HG03442 (cell line): ENCODE results near the gene GNAZ.
"Not testable (repeated sequence)": the region's sequence is repeated elsewhere in the genome, so short reads cannot be mapped to it uniquely, and the experiment has no call there.

Source experiments
- ATAC-seq: cut with Tn5 transposase; IDR thresholded peaks from one replicate; pipeline ENCODE4 v1.9.1; 2021; ENCODE audit warnings: mild to moderate bottlenecking, moderate library complexity; ENCODE audit not compliant: unreplicated experiment

Gene GNAZ

GRCh38 chr22:23070418-23071229, at the start of gene GNAZ:
Gene GNAZ, plus strand, starts transcription at chr22:23070519. Its CDS starts 25,177 bp downstream, at chr22:23095696.
- ATAC-seq = no peak

DNA sequence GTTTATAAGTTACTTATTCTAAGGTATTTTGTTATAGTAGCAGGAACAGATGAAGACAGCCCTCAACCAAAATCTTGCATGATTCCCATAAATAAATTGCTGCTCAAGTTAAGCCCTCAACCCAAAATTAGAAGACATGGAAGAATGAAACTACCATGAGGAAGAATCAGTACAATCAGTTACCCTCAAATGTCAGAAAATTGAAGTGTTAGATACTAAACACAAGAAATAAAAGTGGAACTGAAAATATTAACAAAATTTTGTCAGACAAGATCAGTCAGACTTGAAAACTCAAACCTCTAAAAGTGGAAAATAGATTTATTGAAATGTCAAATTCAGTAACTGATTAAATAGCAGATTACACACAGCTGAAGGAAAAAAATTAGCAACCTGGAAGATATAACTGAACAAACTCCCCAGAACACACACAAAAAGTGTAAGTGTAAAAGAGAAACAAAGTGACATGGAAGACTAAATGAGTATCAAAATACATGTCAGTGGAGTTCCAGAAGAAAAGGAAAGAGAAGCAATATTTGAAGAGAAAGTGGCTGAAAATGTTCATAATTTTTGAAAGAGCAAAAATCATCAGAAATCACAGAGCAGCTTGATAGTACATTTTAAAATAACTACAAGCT, 49.5 kb upstream of the GNAZ start:
- no peak for ATAC-seq

DNA sequence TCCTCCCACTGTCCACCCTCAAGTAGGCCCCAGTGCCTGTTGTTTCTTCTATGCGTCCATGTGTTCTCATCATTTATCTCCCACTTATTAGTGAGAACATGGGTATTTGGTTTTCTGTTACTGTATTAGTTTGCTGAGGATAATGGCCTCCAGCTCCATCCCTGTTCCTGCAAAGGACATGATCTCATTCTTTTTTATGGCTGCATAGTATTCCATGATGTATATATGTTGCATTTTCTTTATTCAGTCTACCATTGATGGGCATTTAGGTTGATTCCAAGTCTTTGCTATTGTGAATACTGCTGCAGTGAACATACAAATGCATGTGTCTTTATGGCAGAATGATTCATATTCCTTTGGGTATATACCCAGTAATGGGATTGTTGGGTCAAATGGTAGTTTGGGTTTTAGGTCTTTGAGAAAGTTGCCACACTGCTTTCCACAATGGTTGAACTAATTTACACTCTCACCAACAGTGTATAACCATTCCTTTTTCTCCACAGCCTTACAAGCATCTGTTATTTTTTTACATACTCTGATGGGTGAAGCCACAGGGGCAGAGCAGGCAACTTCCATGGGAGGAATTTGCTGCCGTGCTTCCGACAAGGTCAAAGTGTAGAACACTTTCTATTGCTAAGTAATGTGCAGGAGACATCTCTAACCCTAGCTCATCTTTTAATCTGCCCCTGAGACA, 48.5 kb upstream of the GNAZ start:
- not testable (repeated sequence) for ATAC-seq

DNA sequence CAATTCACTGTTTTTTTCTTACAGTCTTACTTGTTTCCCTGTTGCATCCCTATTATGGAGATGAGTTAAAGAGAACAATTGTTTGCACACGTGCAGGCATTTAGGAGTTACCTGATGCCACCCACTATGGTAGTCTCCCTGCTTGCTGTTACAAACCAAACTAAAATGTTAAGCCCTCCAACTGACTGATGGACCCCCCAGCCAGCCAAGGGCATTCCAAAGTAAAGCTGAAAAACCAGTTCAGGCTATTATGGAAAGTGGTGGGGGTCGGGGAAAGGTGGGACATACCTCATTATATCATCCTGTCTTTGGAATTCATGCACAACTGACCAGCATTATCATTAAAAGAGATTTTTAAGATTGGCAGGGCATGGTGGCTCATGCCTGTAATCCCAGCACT, 47.0 kb upstream of the GNAZ start:
- ATAC-seq = no peak

DNA sequence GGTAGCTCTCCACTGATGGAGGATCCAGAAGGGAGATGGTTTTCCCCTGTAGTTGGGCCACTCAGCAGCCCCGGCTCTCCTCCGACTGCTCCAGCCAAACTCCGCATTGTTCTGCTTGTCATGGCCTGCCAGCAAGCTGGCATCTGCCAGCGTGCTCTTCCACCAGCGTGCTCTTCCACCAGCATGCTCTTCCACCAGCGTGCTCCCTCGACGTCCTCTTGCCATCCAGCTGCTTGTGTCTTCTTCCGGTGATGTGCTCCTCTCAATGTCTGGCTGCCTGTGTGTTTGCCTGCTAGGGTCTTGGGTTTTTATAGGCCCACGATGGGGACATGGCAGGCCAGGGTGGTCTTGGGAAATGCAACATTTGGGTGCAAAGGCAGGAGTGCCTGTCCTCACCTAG, 43.5 kb upstream of the GNAZ start:
- no peak for ATAC-seq

GRCh38 chr22:23027849-23028248, 42.5 kb upstream of the GNAZ start:
- not testable (repeated sequence) for ATAC-seq

- no peak for ATAC-seq
Measured at GRCh38 chr22:23029521-23030228, 40.6 kb upstream of the GNAZ start.

GRCh38 chr22:23031381-23031780, 38.9 kb upstream of the GNAZ start:
- ATAC-seq = no peak

DNA sequence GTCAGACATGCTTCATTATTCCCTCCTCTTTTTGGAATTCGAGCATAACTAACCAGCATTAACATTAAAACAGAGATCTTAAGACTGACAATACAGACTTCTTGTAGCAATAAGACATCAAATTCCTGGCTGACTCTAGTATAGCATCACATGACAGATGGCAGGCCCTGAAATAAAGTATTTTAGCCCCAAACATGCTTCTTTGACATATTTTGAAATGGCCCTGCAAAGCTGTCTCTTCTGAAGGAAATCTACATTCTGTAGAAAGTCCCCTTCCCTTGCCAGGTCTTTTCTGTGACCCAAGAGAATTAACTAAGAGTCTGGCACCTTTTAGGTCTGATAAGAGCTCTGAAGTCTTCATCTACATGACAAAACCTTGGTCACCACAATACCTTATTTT, 38.5 kb upstream of the GNAZ start:
- no peak for ATAC-seq

- no peak for ATAC-seq
Measured at GRCh38 chr22:23032658-23033057, 37.7 kb upstream of the GNAZ start.

DNA sequence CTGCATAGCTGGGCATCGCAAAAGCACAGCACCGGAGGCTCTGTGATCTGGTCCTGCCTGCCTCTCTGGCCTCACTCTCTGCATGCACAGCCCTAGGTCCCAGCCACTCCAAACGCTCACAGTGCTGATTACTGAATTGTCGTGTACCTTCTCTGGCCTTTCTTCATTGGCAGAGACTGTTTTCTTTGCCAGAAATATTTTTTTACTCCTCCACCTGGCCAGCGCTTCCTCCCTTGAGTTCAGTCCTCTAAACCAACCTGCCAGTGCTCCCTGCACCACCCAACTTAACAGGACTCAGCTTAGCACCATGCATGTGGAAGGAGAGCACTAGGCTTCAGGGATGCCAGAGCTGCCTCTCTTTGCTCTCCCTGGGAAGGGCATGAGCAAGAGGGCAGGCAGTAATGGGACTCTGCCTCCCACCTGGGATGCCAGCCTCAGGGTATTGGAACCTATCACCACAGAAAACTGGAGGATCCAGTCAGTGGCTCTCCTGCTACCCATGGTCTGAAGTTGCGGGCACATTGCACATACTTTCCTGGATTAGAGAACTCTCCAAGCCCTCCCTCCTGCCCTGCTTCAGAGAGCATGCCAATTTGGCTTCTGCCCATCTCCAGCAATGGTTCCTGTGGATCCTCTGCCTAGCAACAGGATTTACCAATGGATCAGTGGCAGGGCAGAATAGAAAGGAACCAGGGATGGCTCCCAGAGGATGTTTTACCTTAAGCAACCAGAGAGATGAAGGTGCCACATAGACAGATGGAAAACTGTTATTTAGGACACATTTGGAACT, 37.0 kb upstream of the GNAZ start:
- ATAC-seq = no peak

- ATAC-seq = no peak
Measured at GRCh38 chr22:23034621-23035556, 35.4 kb upstream of the GNAZ start.

- ATAC-seq = no peak
Measured at GRCh38 chr22:23035557-23036277, 34.6 kb upstream of the GNAZ start.

GRCh38 chr22:23036684-23037428, 33.5 kb upstream of the GNAZ start:
- ATAC-seq = no peak

GRCh38 chr22:23037429-23038333, 32.6 kb upstream of the GNAZ start:
- ATAC-seq = no peak

DNA sequence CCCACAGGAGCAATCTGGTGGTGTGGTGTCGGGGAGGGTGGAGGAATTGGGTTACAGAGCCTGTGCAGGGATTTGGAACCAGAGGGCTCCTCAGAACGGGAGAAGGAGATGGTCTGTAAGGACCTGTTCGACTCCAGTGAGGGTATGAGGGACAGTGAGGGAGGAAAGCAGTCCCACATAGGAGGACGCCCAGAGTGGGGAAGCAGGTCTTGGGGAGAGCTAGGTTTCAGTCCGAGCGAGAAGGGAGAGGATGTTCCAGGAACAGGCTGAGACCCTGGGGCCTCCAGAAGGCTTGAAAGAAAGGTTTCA, 32.0 kb upstream of the GNAZ start:
- no peak for ATAC-seq

DNA sequence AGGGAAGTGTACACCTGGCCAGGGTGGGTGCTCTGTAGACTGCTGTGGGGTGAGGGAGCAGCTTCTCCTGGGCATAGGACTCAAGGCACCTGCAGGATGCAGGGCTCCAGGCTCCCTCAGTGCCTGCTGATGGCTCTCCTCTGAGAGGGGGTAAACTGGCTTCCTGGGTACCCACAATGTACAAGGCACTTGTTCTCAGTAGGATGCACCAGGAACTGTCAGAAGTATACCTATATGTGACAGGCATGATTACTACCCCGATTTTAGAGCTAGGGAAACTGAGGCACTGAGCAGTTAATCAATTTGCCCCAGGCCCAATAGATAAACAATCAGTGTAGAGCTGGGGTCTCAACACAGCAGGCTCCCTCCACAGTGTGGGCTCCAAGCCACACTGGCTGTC, 31.4 kb upstream of the GNAZ start:
- no peak for ATAC-seq
